HCT116 (cell line): Measurements from ENCODE around the gene INTS6L. TPM values are rescaled to one million over a fixed set of nuclear protein-coding genes. Genes with fewer than 3 reads are reported as not detected.

Source experiments
- ATAC-seq: fragments of 200-7000 bp; cut with Tn5 transposase; 2 replicates; pipeline ENCODE4 v1.9.1; 2020; ENCODE audit warnings: mild to moderate bottlenecking, moderate library complexity
- BruUV-seq: library from RNA; stranded (reverse); fragments of 400-500 nt; replicated peaks from 2 replicates; lab custom pipeline; 2021; lab: Mats Ljungman, UMichigan
- CTCF ChIA-PET: fragments of 300-600 bp; sonication (Branson Sonifier 250); formaldehyde crosslinking; loops from one replicate; lab custom pipeline; 2021; ENCODE audit warnings: antibody characterized with exemption; lab: Charles Lee
- POLR2A ChIA-PET: fragments of 300-600, 350-600 bp; sonication (Branson Sonifier 250); formaldehyde crosslinking; loops from one replicate; lab custom pipeline; 2021; ENCODE audit warnings: antibody characterized with exemption; lab: Charles Lee
- RAD21 ChIA-PET, 2 experiments: fragments of 300-600 bp; sonication (Branson Sonifier 250); formaldehyde crosslinking; loops; one replicate each; lab custom pipeline; 2023; ENCODE audit warnings: low total read pairs in 2 of 2; ENCODE audit not compliant: uncharacterized antibody in 2 of 2, unreplicated experiment in 2 of 2, low non-redundant PET in 1 of 2; lab: Charles Lee
- DNase-seq: peaks from one replicate; pipeline ENCODE4 v3.0.0-alpha.2; 2010; ENCODE audit warnings: low read depth, low spot score
- H2AFZ ChIP-seq: fragments of 200-600 bp; shearing (Covaris generic), sonication (generic); 2 replicates; pipeline ENCODE4 v1.6.1; 2017; ENCODE audit warnings: low read depth, mixed run types, mixed read lengths, antibody characterized with exemption, low read length; ENCODE audit not compliant: poor library complexity, severe bottlenecking
- H3K27ac ChIP-seq: 2 replicates; pipeline ENCODE4 v1.5.1; 2012; ENCODE audit warnings: low read depth, low read length
- H3K27me3 ChIP-seq: fragments of 200-600 bp; sonication (generic); 2 replicates; pipeline ENCODE4 v1.6.1; 2016; ENCODE audit warnings: mixed run types, low read length, mixed read lengths; ENCODE audit not compliant: insufficient read depth
- H3K36me3 ChIP-seq, 2 experiments: fragments of 200-500 bp in 1 of 2; fragments of 200-600 bp in 1 of 2; sonication (Bioruptor generic) in 1 of 2; sonication (generic) in 1 of 2; 2 replicates each; pipeline versions ENCODE4 v1.5.1 to v1.6.1; 2014 to 2016; ENCODE audit warnings: low read length in 2 of 2, inconsistent platforms in 1 of 2, mixed read lengths in 1 of 2, mixed run types in 1 of 2; ENCODE audit not compliant: insufficient read depth in 2 of 2, control insufficient read depth in 1 of 2
- H3K4me1 ChIP-seq, 2 experiments: fragments of 200-600 bp in 1 of 2; sonication (generic) in 1 of 2; 2 replicates each; pipeline versions ENCODE4 v1.5.1 to v1.6.1; 2012 to 2017; ENCODE audit warnings: low read length in 2 of 2, inconsistent platforms in 1 of 2, mild to moderate bottlenecking in 1 of 2, mixed read lengths in 1 of 2, mixed run types in 1 of 2, moderate library complexity in 1 of 2; ENCODE audit not compliant: insufficient read depth in 2 of 2, control insufficient read depth in 1 of 2
- H3K4me2 ChIP-seq: fragments of 200-600 bp; sonication (generic); 2 replicates; pipeline ENCODE4 v1.6.1; 2017; ENCODE audit warnings: mixed run types, low read length, mixed read lengths
- H3K4me3 ChIP-seq, 2 experiments: fragments of 200-600 bp in 1 of 2; sonication (generic) in 1 of 2; replicated peaks in 1 of 2; 2 replicates each; pipeline ENCODE4 v1.5.1; 2011 to 2016; ENCODE audit warnings: low read length in 2 of 2, control low read depth in 1 of 2, low read depth in 1 of 2, mild to moderate bottlenecking in 1 of 2, mixed read lengths in 1 of 2, mixed run types in 1 of 2
- H3K79me2 ChIP-seq: fragments of 200-600 bp; sonication (generic); 2 replicates; pipeline ENCODE4 v1.6.1; 2017; ENCODE audit warnings: mild to moderate bottlenecking, mixed run types, low read length, moderate library complexity, mixed read lengths; ENCODE audit not compliant: insufficient read depth
- H3K9ac ChIP-seq: fragments of 200-600 bp; sonication (generic); 2 replicates; pipeline ENCODE4 v1.6.1; 2016; ENCODE audit warnings: low read length, mixed read lengths
- H3K9me2 ChIP-seq: fragments of 200-600 bp; sonication (generic), shearing (Covaris generic); 2 replicates; pipeline ENCODE4 v1.6.1; 2017; ENCODE audit warnings: mixed run types, mild to moderate bottlenecking, moderate library complexity; ENCODE audit not compliant: insufficient read depth
- H3K9me3 ChIP-seq, 2 experiments: fragments of 200-500 bp in 1 of 2; fragments of 200-600 bp in 1 of 2; sonication (Bioruptor generic) in 1 of 2; sonication (generic) in 1 of 2; 2 replicates each; pipeline ENCODE4 v1.6.1; 2014 to 2017; ENCODE audit warnings: low read length in 2 of 2, mixed read lengths in 2 of 2, inconsistent platforms in 1 of 2, low read depth in 1 of 2, mild to moderate bottlenecking in 1 of 2, mixed run types in 1 of 2, moderate library complexity in 1 of 2; ENCODE audit not compliant: control insufficient read depth in 1 of 2, insufficient read depth in 1 of 2
- H4K20me1 ChIP-seq: fragments of 200-600 bp; sonication (generic), shearing (Covaris generic); 2 replicates; pipeline ENCODE4 v1.6.1; 2017; ENCODE audit warnings: mixed run types, mild to moderate bottlenecking, moderate library complexity; ENCODE audit not compliant: insufficient read depth
- CTCF ChIP-seq, 3 experiments: fragments of 200-600 bp in 1 of 3; sonication (generic) in 1 of 3; IDR thresholded peaks in 2 of 3; conservative IDR thresholded peaks in 1 of 3; 2 replicates each; pipeline ENCODE4 v1.5.1; 2012 to 2017; ENCODE audit warnings: low read depth in 2 of 3, low read length in 2 of 3, antibody characterized with exemption in 1 of 3, borderline replicate concordance in 1 of 3, control low read depth in 1 of 3, mild to moderate bottlenecking in 1 of 3, mixed read lengths in 1 of 3, mixed run types in 1 of 3, moderate library complexity in 1 of 3; ENCODE audit not compliant: insufficient read depth in 1 of 3
- ELF1 ChIP-seq: IDR thresholded peaks from 2 replicates; pipeline ENCODE4 v1.6.1; 2012; ENCODE audit warnings: low read depth, borderline replicate concordance
- EZH2phosphoT487 ChIP-seq: fragments of 200-600 bp; IDR thresholded peaks from 2 replicates; pipeline ENCODE4 v1.6.1; 2018; ENCODE audit warnings: antibody characterized with exemption, borderline replicate concordance
- JUND ChIP-seq: IDR thresholded peaks from 2 replicates; pipeline ENCODE4 v1.6.1; 2012
- POLR2AphosphoS5 ChIP-seq: IDR thresholded peaks from 2 replicates; pipeline ENCODE4 v1.6.1; 2011; ENCODE audit warnings: mild to moderate bottlenecking, low read depth, low read length, moderate library complexity
- RAD21 ChIP-seq: IDR thresholded peaks from 2 replicates; pipeline ENCODE4 v1.6.1; 2012; ENCODE audit warnings: low read depth, mild to moderate bottlenecking
- REST ChIP-seq: IDR thresholded peaks from 2 replicates; pipeline ENCODE4 v1.6.1; 2012; ENCODE audit warnings: low read depth
- SP1 ChIP-seq: IDR thresholded peaks from 2 replicates; pipeline ENCODE4 v1.6.1; 2012; ENCODE audit warnings: low read depth
- TCF7L2 ChIP-seq: IDR thresholded peaks from 2 replicates; pipeline ENCODE4 v1.7.0; 2011; ENCODE audit warnings: borderline replicate concordance, inconsistent platforms; ENCODE audit not compliant: insufficient read depth, insufficient read length; ENCODE audit errors: extremely low read depth
- ZBTB33 ChIP-seq: IDR thresholded peaks from 2 replicates; pipeline ENCODE4 v1.6.1; 2011; ENCODE audit warnings: mild to moderate bottlenecking, low read length, moderate library complexity; ENCODE audit not compliant: insufficient replicate concordance; ENCODE audit errors: extremely low read depth
- ZFX ChIP-seq: fragments of 450-650 bp; IDR thresholded peaks from 2 replicates; pipeline ENCODE4 v1.6.1; 2017
- intact Hi-C: fragments of 100-400 bp; cut with micrococcal nuclease; formaldehyde crosslinking; loops from 2 replicates; pipeline ENCODE4 v1.10.0; 2022
- total RNA-seq: library from RNA; stranded (reverse); gene quantifications from one replicate; pipeline ENCODE4 v1.2.1, GENCODE V29; 2021; ENCODE audit not compliant: unreplicated experiment

INTS6L gene
- total RNA-seq, 1 experiment from 2014 or later = 3.6 TPM

GRCh38 chrX:135556055-135556454, 35.6 kb downstream of the INTS6L start:
- intact Hi-C loops = no loop called here
- POLR2A ChIA-PET = no interaction called here
- no TSS peak for BruUV-seq
- ATAC-seq = no peak
- Histone ChIP-seq H3K9me3 (no peaks in the 10 kb centered on the region), H3K27me3 (no peaks in the 10 kb centered on the region), H3K36me3 (no peaks in the 10 kb centered on the region), H3K4me3 (no peak overlapping the region), H4K20me1 (no peaks in the 10 kb centered on the region), H3K79me2 (no peaks in the 10 kb centered on the region), H3K9me2 (no peaks in the 10 kb centered on the region), H2AFZ (no peak overlapping the region), H3K4me2 (no peak overlapping the region), H3K27ac (no peak overlapping the region), H3K4me1 (no peaks in the 10 kb centered on the region), H3K9ac (no peak overlapping the region)
- no peak for DNase-seq
- RAD21 ChIA-PET = no interaction called here
- TF ChIP-seq CTCF (IDR thresholded peaks at IDR 0.05 in 2 of 3, conservative IDR thresholded peaks at IDR 0.05 in 1 of 3; ENCODE audit: borderline replicate concordance in 1 of 3, insufficient read depth in 1 of 3, low read depth in 2 of 3, low read length in 2 of 3) = no peak
- no peak for TF ChIP-seq ELF1
- TF ChIP-seq ZFX = no peak
- TF ChIP-seq JUND = no peak
- TF ChIP-seq SP1 = no peak
- CTCF ChIA-PET = no interaction called here

GRCh38 chrX:135557344-135557743, 36.9 kb downstream of the INTS6L start:
- Histone ChIP-seq H4K20me1 (no peaks in the 10 kb centered on the region), H3K27me3 (no peaks in the 10 kb centered on the region), H3K4me2 (no peak overlapping the region), H3K4me1 (no peaks in the 10 kb centered on the region), H3K9me2 (no peaks in the 10 kb centered on the region), H3K9me3 (no peaks in the 10 kb centered on the region), H3K4me3 (no peak overlapping the region), H3K36me3 (no peaks in the 10 kb centered on the region), H3K27ac (no peak overlapping the region), H3K9ac (no peak overlapping the region), H3K79me2 (no peaks in the 10 kb centered on the region), H2AFZ (no peak overlapping the region)
- DNase-seq (no peak), ATAC-seq (no peak)
- CTCF ChIA-PET = no interaction called here
- no peak for TF ChIP-seq EZH2phosphoT487
- no peak for TF ChIP-seq RAD21
- no peak for TF ChIP-seq ZBTB33
- no peak for TF ChIP-seq ZFX
- no peak for TF ChIP-seq POLR2AphosphoS5
- no peak for TF ChIP-seq REST
- no peak for TF ChIP-seq TCF7L2
- TF ChIP-seq JUND = no peak
- POLR2A ChIA-PET = no interaction called here
- intact Hi-C loops = no loop called here
- no TSS peak for BruUV-seq
- RAD21 ChIA-PET = no interaction called here
